Fibroblast of lung (primary cell): ENCODE data around the gene EIF2AK2. TPM values are rescaled to one million over a fixed set of nuclear protein-coding genes. Genes with fewer than 3 reads are reported as not detected.
"Not testable (repeated sequence)": the region's sequence is repeated elsewhere in the genome, so short reads cannot be mapped to it uniquely, and the experiment has no call there.

Experiments
- DNase-seq, 2 donors: peaks; one replicate each; pipeline versions ENCODE4 v3.0.0 to v3.0.0-alpha.2; 2010; ENCODE audit warnings: low read depth in 2 of 2
- H2AFZ ChIP-seq: 2 replicates; pipeline ENCODE4 v1.5.1; 2012; ENCODE audit warnings: low read length, control low read depth, inconsistent platforms
- H3K27ac ChIP-seq: 2 replicates; pipeline ENCODE4 v1.5.1; 2011; ENCODE audit warnings: low read length, control low read depth; ENCODE audit not compliant: insufficient read depth
- H3K27me3 ChIP-seq: 2 replicates; pipeline ENCODE4 v1.5.1; 2011; ENCODE audit warnings: mild to moderate bottlenecking, low read length; ENCODE audit not compliant: control insufficient read depth, insufficient read depth
- H3K36me3 ChIP-seq: 2 replicates; pipeline ENCODE4 v1.5.1; 2011; ENCODE audit warnings: low read length; ENCODE audit not compliant: control insufficient read depth, insufficient read depth
- H3K4me1 ChIP-seq: 2 replicates; pipeline ENCODE4 v1.5.1; 2011; ENCODE audit warnings: low read length; ENCODE audit not compliant: control insufficient read depth, insufficient read depth; ENCODE audit errors: extremely low read depth
- H3K4me2 ChIP-seq: 2 replicates; pipeline ENCODE4 v1.5.1; 2011; ENCODE audit warnings: low read length, control low read depth; ENCODE audit not compliant: insufficient read depth; ENCODE audit errors: extremely low read depth
- H3K4me3 ChIP-seq, 4 experiments: fragments of 200-600 bp in 1 of 4; sonication (generic) in 1 of 4; replicated peaks in 1 of 4; 2 replicates each; pipeline ENCODE4 v1.5.1; 2011 to 2016; ENCODE audit warnings: low read length in 4 of 4, low read depth in 3 of 4, mild to moderate bottlenecking in 3 of 4, control low read depth in 2 of 4, inconsistent platforms in 1 of 4, mixed read lengths in 1 of 4; ENCODE audit not compliant: insufficient read depth in 1 of 4; ENCODE audit errors: control extremely low read depth in 1 of 4
- H3K79me2 ChIP-seq: 2 replicates; pipeline ENCODE4 v1.5.1; 2012; ENCODE audit warnings: mild to moderate bottlenecking, low read length, inconsistent platforms; ENCODE audit not compliant: control insufficient read depth, insufficient read depth
- H3K9ac ChIP-seq: 2 replicates; pipeline ENCODE4 v1.5.1; 2011; ENCODE audit warnings: mild to moderate bottlenecking, low read length, control low read depth; ENCODE audit not compliant: insufficient read depth
- H3K9me3 ChIP-seq: 2 replicates; pipeline ENCODE4 v1.5.1; 2012; ENCODE audit warnings: low read depth, low read length; ENCODE audit not compliant: control insufficient read depth, insufficient read depth
- H4K20me1 ChIP-seq: 2 replicates; pipeline ENCODE4 v1.5.1; 2011; ENCODE audit warnings: low read length; ENCODE audit not compliant: control insufficient read depth, insufficient read depth; ENCODE audit errors: extremely low read depth
- EZH2 ChIP-seq: IDR thresholded peaks from 2 replicates; pipeline ENCODE4 v1.5.1; 2012; ENCODE audit warnings: low read length, control low read depth, mild to moderate bottlenecking; ENCODE audit errors: missing control alignments
- polyA minus RNA-seq: library from RNA; depleted of rRNA, polyadenylated mRNA; stranded (reverse); fragments of >200 nt; gene quantifications from 2 replicates; pipeline ENCODE4 v1.2.3, GENCODE V29; 2011; ENCODE audit warnings: low replicate concordance
- polyA plus RNA-seq, 2 donors: library from polyadenylated mRNA; depleted of rRNA in 1 of 2; stranded (reverse) in 1 of 2; unstranded in 1 of 2; fragments of >200 nt; gene quantifications; 2 replicates each; pipeline ENCODE4 v1.2.1, GENCODE V29; 2011 to 2012; ENCODE audit warnings: missing spikeins in 1 of 2
- total RNA-seq: library from RNA; depleted of rRNA; stranded (reverse); fragments of >200 nt; gene quantifications from 2 replicates; pipeline ENCODE4 v1.2.1, GENCODE V29; 2014
- TF ChIP-seq, protein P1 (sequence below), 2 donors: IDR thresholded peaks in 1 of 2; conservative IDR thresholded peaks in 1 of 2; 1 replicate in 1 of 2; 2 replicates in 1 of 2; pipeline ENCODE4 v1.5.1; 2011 to 2012; ENCODE audit warnings: low read length in 2 of 2, control low read depth in 1 of 2, inconsistent platforms in 1 of 2, low read depth in 1 of 2, mild to moderate bottlenecking in 1 of 2

Gene EIF2AK2
- 27.7 and 32.0 TPM in 2 replicates for total RNA-seq
- 28.8 and 39.9 TPM in 2 replicates for polyA plus RNA-seq
- 16.1 and 28.0 TPM in 2 replicates for polyA plus RNA-seq (2012)
- polyA minus RNA-seq: 9.5 and 12.6 TPM in 2 replicates

- peaks cover 2% of the 10 kb centered on the region for H3K4me1 ChIP-seq
- peak within 1 kb of the TSS; percentile 66 to 92 (median 87) for H3K4me3 ChIP-seq
- H3K36me3 ChIP-seq: peaks cover 3% of the 10 kb centered on the region
- H2AFZ ChIP-seq: peak within 1 kb of the TSS; percentile 78
- H3K4me2 ChIP-seq: peak within 1 kb of the TSS; percentile 95
- H3K27ac ChIP-seq: peak within 1 kb of the TSS; percentile 79
- no peaks in the 10 kb centered on the region for H3K9me3 ChIP-seq
- H3K27me3 ChIP-seq: no peaks in the 10 kb centered on the region
- peak; percentile 81 to 85 for DNase-seq
- H3K9ac ChIP-seq: peak within 1 kb of the TSS; percentile 79
- TF ChIP-seq EZH2: no peak
- TF ChIP-seq, protein P1, sequence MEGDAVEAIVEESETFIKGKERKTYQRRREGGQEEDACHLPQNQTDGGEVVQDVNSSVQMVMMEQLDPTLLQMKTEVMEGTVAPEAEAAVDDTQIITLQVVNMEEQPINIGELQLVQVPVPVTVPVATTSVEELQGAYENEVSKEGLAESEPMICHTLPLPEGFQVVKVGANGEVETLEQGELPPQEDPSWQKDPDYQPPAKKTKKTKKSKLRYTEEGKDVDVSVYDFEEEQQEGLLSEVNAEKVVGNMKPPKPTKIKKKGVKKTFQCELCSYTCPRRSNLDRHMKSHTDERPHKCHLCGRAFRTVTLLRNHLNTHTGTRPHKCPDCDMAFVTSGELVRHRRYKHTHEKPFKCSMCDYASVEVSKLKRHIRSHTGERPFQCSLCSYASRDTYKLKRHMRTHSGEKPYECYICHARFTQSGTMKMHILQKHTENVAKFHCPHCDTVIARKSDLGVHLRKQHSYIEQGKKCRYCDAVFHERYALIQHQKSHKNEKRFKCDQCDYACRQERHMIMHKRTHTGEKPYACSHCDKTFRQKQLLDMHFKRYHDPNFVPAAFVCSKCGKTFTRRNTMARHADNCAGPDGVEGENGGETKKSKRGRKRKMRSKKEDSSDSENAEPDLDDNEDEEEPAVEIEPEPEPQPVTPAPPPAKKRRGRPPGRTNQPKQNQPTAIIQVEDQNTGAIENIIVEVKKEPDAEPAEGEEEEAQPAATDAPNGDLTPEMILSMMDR (conservative IDR thresholded peaks at IDR 0.05 in 1 of 2, IDR thresholded peaks at IDR 0.05 in 1 of 2; ENCODE audit: low read depth in 1 of 2, low read length in 2 of 2): no peak
- H3K79me2 ChIP-seq: peaks cover 32% of the 10 kb centered on the region
- H4K20me1 ChIP-seq: no peaks in the 10 kb centered on the region
These were observed at the start of gene EIF2AK2 for GRCh38 chr2:37156857-37157714. EIF2AK2 (minus strand) TSS chr2:37156980; CDS start chr2:37147806, 9,174 bp downstream.

DNA sequence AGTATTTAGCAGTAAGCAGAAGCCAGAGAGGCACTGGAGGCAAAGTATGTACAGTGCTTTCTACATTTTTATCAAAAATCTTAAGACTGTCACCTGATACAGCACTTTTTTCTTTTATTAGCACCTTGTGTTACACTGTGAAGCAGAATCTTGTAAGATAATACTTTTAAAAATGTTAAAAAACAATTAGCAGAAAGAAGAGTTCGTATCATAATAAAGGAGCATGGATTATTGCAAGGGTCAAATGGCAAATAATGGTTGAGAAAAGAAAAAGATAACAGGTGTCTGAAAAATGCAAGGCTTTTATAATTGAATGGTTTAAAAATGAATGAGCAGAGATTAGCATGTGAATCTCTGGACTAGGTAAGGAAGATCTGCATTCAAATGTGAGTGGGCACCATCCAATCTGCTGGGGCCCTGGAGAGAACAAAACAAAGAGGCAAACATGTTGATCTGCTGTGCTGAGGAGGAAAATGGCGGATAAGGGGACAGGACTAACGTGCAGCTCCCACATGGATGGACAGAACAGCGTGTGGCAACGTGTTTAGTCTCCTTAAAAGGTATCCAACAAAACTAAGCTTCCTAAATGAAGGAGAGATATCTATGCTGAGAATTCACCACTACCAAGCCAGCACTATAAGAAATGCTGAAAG lies 49.0 kb upstream of the EIF2AK2 start:
- Histone ChIP-seq H3K9ac (no peak overlapping the region), H3K27ac (no peak overlapping the region), H4K20me1 (no peaks in the 10 kb centered on the region), H3K4me1 (no peaks in the 10 kb centered on the region), H3K79me2 (peaks cover 10% of the 10 kb centered on the region), H3K4me3 (no peak overlapping the region), H3K27me3 (no peaks in the 10 kb centered on the region), H3K9me3 (no peaks in the 10 kb centered on the region), H2AFZ (no peak overlapping the region), H3K4me2 (no peak overlapping the region), H3K36me3 (peaks cover 6% of the 10 kb centered on the region)
- TF ChIP-seq, protein P1 (conservative IDR thresholded peaks at IDR 0.05 in 1 of 2, IDR thresholded peaks at IDR 0.05 in 1 of 2; ENCODE audit: low read depth in 1 of 2, low read length in 2 of 2): no peak
- no peak for TF ChIP-seq EZH2
- no peak for DNase-seq

GRCh38 chr2:37205071-37205661 lies 48.4 kb upstream of the EIF2AK2 start:
- not testable (repeated sequence) for H3K4me1 ChIP-seq
- H3K79me2 ChIP-seq: peaks cover 13% of the 10 kb centered on the region

More at GRCh38 chr2:37205071-37205661, 48.4 kb upstream of the EIF2AK2 start:
- not testable (repeated sequence) for H3K4me3 ChIP-seq, H3K4me2 ChIP-seq, H3K27me3 ChIP-seq, H3K36me3 ChIP-seq, DNase-seq, H4K20me1 ChIP-seq, H3K27ac ChIP-seq, H2AFZ ChIP-seq, H3K9me3 ChIP-seq, H3K9ac ChIP-seq
